Ishikawa (cell line): ENCODE data around the gene SMC1B.

ENCODE experiments used
- CEBPB ChIP-seq: IDR thresholded peaks from 2 replicates; pipeline ENCODE4 v1.6.1; 2012
- EGR1 ChIP-seq: IDR thresholded peaks from 2 replicates; pipeline ENCODE4 v1.6.1; 2012
- FOXM1 ChIP-seq: IDR thresholded peaks from 2 replicates; pipeline ENCODE4 v1.6.1; 2012; ENCODE audit warnings: low read depth, borderline replicate concordance
- MAX ChIP-seq: IDR thresholded peaks from 2 replicates; pipeline ENCODE4 v1.6.1; 2012
- RAD21 ChIP-seq: IDR thresholded peaks from 2 replicates; pipeline ENCODE4 v1.6.1; 2012; ENCODE audit warnings: low read depth
- REST ChIP-seq: IDR thresholded peaks from 2 replicates; pipeline ENCODE4 v1.6.1; 2012; ENCODE audit warnings: low read depth, mild to moderate bottlenecking
- TAF1 ChIP-seq: IDR thresholded peaks from 2 replicates; pipeline ENCODE4 v1.6.1; 2012; ENCODE audit warnings: low read depth, mild to moderate bottlenecking
- TCF12 ChIP-seq: IDR thresholded peaks from 2 replicates; pipeline ENCODE4 v1.6.1; 2012; ENCODE audit warnings: low read depth
- USF1 ChIP-seq: IDR thresholded peaks from 2 replicates; pipeline ENCODE4 v1.6.1; 2012
- YY1 ChIP-seq: IDR thresholded peaks from 2 replicates; pipeline ENCODE4 v1.6.1; 2012; ENCODE audit warnings: low read depth

- TF ChIP-seq USF1 (no peak), REST (no peak), TCF12 (no peak), TAF1 (no peak), MAX (no peak), EGR1 (no peak), YY1 (no peak), FOXM1 (no peak), RAD21 (no peak), CEBPB (no peak)
These were observed 89.1 kb downstream of the SMC1B start for GRCh38 chr22:45324311-45324711.
